GM19099 (cell line): ENCODE measurements around the gene ADGRB3.

Source experiments
- POLR2A ChIP-seq: IDR thresholded peaks from 3 replicates; pipeline ENCODE4 v1.6.1; 2011; ENCODE audit warnings: low read depth; ENCODE audit not compliant: insufficient read length; ENCODE audit errors: extremely low read depth

ADGRB3 gene

DNA sequence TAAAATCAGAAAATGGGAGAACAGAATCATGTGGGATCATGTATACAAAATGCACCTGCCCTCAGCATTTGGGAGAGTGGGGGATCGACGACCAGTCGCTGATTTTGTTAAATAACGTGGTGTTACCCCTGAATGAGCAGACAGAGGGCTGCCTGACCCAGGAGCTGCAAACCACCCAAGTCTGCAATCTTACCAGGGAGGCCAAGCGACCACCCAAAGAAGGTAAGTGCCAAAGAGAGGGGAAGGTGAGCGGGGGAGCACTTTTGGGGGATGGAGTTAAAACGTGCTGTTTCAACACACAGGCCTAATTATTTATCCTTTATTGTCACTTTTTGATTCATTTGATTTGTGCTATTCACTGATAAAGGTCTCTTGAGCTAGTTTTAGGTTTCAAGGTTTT is 4.1 kb downstream of the ADGRB3 start:
- TF ChIP-seq POLR2A: no peak

DNA sequence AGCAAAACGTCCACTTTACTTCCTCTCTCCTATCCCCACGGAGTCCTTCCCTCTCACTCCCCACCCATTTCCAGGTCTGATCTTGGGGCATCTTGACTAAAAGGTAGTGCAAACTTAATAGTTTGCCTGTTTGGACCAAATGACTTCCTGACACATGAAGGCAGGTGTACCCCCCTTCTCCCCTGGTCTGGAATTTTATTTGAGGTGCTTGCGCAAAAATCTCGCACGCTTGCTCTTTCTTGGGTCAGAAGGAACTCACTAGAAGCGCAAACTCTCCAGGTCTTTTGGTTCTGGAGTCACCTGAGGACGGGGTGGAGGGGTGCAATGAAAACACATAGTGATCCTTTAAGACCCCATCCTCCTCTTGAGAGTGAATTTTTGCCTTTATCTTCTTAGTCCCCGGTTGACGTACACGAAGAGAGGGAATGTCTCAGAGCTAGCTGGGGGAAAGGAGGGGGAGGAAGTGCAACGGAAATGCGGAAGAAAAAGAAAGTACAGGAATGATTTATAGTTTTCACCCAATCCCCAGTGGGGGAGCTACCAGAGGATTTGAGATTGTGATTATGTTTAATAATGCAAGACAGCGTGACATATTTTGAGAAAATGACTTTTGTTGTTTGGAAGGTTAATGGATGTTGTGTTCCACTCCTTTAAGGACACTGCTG is 4.9 kb downstream of the ADGRB3 start:
- TF ChIP-seq POLR2A: no peak

DNA sequence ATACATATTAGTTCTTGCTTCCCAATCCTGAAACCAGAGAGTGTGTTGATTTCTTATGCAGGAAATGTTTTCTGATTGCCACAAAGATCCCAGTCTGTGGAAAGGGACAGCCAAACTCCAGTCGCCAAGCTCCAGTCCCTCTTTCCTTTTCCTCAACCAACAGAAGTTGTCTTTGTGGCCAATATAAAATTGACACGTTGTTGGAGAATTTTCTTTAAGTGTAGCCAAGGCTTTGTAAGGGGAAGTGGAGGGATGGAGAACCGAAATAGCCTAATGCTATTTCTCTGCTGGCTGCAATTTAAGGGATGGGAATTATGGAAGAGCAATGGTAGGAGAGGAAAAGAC is 5.4 kb downstream of the ADGRB3 start:
- no peak for TF ChIP-seq POLR2A

DNA sequence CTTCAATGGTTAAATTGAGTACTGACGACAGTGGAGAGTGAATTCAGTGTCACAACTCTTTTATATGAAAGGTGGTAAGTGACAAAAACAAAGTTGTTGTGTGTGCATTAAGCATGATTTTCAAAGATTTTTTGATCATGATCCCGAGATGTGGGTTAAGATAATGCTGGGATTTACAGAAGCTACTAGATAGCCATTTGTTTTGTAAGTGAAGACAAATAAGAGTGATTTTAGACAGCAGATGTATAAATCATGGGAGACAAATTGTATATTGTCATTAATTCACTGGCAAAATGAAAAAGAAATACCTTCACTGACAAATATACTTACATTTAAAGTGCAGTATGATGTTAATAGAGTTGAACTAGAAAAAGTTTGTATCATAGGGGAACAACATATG is 6.1 kb downstream of the ADGRB3 start:
- no peak for TF ChIP-seq POLR2A

DNA sequence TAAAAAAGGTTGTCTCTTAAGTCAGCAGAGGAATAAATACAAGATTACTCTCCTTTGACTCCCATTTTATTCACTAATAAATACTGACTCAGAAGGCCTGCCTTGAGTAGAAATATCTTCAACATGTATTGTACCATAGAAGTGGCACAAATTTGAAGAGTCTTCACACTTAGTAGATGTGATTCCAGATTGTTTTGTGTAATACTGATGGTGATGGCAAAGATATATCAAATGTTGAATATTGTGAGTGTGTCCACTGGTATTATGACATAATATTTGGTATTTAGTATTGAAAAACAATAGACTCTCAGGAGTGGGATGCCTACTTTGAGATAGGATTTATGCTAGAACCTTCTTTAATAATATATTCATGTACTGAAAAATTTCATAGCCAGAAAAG is 7.0 kb downstream of the ADGRB3 start:
- no peak for TF ChIP-seq POLR2A

DNA sequence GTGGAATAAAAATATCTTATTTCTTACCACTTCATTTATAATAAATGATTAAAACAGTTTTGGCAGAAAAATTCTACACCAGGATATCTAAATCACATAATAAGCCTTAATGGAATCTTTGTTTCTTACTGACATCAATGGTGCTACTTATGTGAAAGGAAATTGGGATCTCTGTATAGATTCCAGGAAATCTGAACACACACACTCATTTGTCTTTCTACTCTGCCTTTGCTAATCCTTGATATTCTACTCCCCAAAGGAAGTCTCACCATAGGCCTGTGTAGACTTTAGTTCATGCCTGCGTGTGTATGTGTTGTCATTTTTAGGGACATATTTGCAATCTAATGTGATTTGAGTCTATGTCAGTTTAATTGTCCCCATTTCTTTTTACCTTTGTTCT is 7.9 kb downstream of the ADGRB3 start:
- no peak for TF ChIP-seq POLR2A

DNA sequence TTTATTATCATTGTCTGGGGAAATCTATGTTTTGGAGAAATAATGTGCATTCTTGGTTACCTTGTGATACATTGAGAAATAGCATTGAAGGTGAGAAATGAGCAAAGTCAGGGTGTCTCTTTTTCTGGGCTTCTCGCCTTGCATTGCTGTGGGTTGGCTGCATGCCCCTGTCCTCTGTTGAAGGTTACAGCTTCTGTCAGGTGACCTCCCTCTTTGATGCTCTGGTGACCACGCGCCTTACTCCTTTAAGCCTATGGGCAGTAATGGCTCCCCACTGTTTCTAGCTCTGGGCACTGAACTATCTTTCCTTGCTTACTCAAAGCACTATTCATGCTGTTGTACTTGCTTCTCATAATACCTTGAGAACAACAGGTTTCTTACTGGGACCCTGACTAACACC is 14.6 kb downstream of the ADGRB3 start:
- TF ChIP-seq POLR2A: no peak

DNA sequence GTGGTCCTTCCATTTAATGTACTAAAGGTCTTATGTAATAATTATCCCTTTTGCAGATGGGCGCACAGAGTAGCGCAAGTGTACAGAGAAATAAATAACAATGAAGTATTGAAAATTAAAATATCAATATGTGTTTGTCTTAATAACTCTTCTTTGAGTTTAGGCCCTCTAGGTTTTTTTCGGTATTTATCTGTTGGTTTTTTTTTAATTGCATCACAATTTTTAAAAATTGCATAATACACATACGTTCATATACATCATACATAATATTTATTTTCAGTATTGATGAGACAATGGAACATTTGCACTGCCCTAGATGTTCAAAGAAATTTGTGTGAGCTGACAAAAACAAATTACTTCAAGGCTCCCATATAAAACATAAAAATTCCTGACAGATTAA is 15.1 kb downstream of the ADGRB3 start:
- TF ChIP-seq POLR2A: no peak

DNA sequence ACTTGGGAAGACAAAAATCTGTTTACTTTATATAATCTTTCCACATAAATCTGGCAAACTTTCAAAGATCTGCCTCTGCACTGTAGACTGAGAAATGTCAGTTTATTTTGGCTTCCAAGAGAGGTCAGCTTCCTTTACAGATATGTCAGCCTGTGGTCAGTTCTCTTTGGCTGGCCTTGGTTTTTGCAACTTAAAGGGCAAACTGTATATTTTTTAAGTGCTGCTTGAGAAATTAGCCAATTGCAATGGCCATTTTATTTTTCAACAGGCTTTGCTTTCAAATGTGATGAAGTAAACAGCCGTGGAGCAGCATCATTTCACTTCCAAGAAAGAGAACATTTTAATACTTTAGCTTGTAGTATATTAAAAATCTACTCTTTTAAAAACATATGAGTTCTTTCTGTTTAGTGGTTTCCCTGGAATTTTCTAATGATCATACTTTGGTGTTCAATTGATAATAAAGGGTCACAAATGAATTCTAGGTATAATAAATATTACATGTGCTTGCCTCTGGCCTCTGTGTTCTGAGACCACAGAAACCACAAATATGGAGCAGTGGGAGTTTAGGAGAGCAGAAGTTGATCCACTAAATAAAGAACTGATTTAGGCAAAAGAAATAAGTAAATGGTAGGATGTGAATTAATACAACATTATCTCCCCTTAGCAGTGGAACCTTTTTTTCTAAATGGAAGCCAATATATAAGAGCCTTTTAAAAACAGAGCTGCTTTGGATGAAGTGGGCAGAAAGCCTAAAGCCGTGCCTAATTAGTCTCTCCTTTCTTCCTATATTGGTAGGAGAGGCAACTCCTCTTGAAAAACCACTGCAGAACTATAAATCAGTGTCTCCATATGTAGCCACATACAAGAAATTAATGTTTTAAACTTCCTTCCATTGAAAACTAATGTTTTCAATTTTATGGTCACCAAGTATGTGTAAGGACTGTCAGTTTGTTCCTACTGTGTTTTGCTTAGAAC is 16.2 kb downstream of the ADGRB3 start:
- TF ChIP-seq POLR2A: no peak

DNA sequence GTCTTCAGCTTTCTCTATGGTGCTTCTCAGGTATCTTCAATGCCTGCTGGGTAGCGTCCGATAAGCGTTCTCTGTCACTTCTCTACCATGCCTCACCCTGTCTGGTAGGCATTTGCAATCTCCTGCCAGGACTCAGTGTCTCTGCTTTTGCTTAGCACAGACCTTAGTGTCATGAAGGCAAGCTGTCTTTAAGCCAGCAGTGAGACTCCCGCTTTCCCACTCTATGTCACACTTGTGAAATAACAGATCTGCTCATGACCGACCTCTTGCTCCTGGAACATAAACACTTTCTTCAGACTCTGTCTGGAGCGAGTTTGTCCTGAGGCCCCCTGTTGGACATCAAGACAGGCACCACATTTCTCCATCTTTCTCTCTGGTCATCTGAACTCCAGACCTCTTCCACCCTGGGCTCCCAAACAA is 17.0 kb downstream of the ADGRB3 start:
- no peak for TF ChIP-seq POLR2A

DNA sequence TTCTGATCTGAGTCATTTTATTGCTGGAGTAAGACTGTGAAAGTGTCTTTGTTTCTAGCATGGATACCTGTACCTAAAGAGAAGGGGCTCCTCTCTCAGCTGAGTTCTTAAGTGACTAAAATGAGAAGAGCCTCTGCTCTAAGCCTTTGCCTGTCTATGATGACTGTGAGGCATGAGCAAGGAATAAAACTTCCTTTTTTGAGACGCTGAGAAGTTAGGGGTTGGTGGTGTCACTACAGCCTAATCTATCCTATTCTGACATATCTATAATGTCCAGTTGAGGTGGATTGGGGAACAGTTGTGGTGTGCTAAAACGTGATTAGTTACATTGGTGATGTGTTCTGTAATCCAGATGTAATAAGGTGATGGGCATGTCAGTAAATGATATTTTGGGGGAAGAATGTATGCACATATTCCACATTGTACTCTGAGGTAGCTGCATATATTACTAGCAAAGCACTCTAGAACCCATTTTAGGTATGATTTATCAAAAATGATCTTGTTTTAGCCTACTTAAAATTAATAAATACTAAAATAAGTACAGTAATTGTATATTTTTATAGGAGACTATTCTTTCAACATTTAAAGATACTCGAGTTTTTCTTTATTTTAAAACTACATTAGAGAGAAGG is 18.1 kb downstream of the ADGRB3 start:
- no peak for TF ChIP-seq POLR2A

DNA sequence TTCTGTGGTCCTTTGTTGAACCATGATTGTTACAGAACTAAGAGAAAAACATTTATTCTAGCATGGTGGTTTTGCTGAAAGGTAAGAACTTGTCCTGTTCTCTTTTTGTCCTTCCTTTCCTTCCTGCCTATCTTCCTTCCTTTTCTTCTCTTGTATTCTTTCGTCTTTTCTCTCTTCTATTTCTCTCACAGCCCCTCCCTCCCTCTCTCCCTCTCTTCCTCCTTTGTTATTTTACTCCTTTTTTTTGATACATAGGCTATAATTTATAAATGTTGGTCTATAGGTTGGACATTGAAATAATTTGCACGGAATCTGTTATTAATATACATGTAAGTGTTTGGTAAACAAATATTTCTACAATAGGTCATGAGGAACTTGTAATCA is 18.6 kb downstream of the ADGRB3 start:
- no peak for TF ChIP-seq POLR2A

DNA sequence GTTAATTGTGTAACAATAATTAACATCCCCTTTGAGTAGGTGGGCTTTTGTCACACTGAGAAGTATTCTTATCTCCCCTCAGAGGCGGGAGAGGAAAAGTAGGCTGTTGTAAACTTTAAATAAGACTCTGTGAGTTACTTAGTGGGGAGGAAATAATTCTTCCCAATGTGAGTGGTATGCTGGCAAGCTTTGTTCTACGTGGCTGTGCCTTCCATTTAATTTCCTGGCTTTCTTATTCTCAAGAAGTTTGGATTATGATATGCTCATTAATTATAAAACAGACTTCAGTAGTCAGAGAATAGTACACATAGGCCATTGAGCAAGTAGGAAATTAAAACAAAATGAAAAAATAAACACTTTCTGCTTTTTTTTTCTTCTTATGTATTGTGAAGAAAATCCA is 19.1 kb downstream of the ADGRB3 start:
- TF ChIP-seq POLR2A: no peak

DNA sequence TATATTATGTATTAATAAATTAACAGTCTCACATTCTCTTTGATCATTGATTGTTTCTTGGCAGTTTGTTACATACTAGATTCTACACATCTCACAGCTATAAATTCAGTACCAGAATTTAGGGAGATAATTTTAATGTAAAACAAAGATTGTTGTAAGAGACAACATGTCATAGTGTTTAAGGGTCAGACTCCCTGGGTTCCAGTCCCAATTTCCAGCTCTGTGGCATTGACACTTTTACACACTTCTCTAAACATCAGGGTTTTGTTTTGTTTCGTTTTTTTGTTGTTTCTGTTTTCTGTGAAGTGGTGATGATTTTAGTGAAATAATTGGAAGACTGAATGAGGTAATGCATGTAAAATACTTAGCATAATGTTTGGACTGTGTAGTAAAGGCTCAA is 19.9 kb downstream of the ADGRB3 start:
- no peak for TF ChIP-seq POLR2A

DNA sequence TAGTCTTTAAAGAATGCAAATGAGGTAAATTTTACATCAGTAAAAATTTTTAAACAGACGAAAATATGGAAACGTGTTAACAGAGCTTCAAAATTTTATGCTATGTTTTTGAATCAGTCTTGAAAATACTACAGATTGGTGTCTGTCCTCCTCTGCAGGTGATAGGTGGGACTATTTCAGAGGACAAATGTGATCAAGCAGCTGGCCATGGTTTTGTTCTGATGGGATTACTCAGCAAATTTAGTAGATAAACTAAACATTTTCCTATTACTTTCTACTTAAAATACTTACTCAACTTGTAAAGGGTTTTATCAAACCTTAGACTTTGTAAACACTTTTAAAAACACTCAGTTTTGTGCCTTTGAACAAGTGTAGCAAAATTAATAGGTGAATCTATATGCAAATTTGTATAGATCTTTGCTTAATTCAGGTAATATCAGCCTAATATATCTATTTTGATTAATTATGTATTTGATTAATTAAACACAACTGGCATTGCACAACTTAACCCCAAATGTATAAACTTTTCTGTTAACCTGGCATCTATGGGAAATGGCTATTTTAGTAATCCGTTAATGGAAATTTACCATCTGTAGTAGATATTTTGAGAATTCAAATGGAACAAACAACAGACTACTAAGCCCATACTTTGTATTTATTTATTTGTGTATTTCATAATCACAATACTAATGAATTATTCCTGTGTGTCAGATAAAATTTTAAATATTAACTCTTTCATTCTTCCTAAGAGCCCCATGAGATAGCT is 22.5 kb downstream of the ADGRB3 start:
- no peak for TF ChIP-seq POLR2A
